Osteoblast (primary cell): Measurements from ENCODE around the gene RAC2. TPM values are rescaled to one million over a fixed set of nuclear protein-coding genes. Genes with fewer than 3 reads are reported as not detected.

ENCODE experiments used
- DNase-seq: peaks from one replicate; pipeline ENCODE4 v3.0.0; 2011; ENCODE audit warnings: low spot score, mixed read lengths; ENCODE audit not compliant: insufficient read length; ENCODE audit errors: missing footprints
- H2AFZ ChIP-seq: 2 replicates; pipeline ENCODE4 v1.6.0; 2011; ENCODE audit warnings: mild to moderate bottlenecking, low read length
- H3K27ac ChIP-seq: 2 replicates; pipeline ENCODE4 v1.5.1; 2011; ENCODE audit warnings: mild to moderate bottlenecking, low read depth, low read length, moderate library complexity
- H3K27me3 ChIP-seq: 2 replicates; pipeline ENCODE4 v1.6.0; 2012; ENCODE audit warnings: mild to moderate bottlenecking, control low read depth, inconsistent platforms, low read length, moderate library complexity; ENCODE audit not compliant: insufficient read depth
- H3K36me3 ChIP-seq: 2 replicates; pipeline ENCODE4 v1.5.1; 2011; ENCODE audit warnings: mild to moderate bottlenecking, low read length, control low read depth, moderate library complexity; ENCODE audit not compliant: insufficient read depth
- H3K4me1 ChIP-seq: 2 replicates; pipeline ENCODE4 v1.5.1; 2011; ENCODE audit warnings: mild to moderate bottlenecking, low read length, control low read depth, moderate library complexity; ENCODE audit not compliant: insufficient read depth
- H3K4me2 ChIP-seq: 2 replicates; pipeline ENCODE4 v1.6.0; 2011; ENCODE audit warnings: mild to moderate bottlenecking, low read length; ENCODE audit not compliant: insufficient read depth
- H3K4me3 ChIP-seq: fragments of 200-600 bp; sonication (generic); 3 replicates; pipeline ENCODE4 v1.5.1; 2012; ENCODE audit warnings: mild to moderate bottlenecking, low read length, inconsistent platforms; ENCODE audit not compliant: insufficient read depth
- H3K79me2 ChIP-seq: 2 replicates; pipeline ENCODE4 v1.6.0; 2012; ENCODE audit warnings: mild to moderate bottlenecking, low read length, control low read depth, inconsistent platforms; ENCODE audit not compliant: insufficient read depth
- H3K9me3 ChIP-seq: 2 replicates; pipeline ENCODE4 v1.5.1; 2011; ENCODE audit warnings: low read depth, low read length, control low read depth
- H4K20me1 ChIP-seq: 2 replicates; pipeline ENCODE4 v1.6.0; 2012; ENCODE audit warnings: mild to moderate bottlenecking, low read length, control low read depth; ENCODE audit not compliant: insufficient read depth
- total RNA-seq: library from RNA; depleted of rRNA; stranded (reverse); fragments of >200 nt; gene quantifications from 2 replicates; pipeline ENCODE4 v1.2.3, GENCODE V29; 2012
- TF ChIP-seq, protein P1 (sequence below): IDR thresholded peaks from 2 replicates; pipeline ENCODE4 v1.5.1; 2011; ENCODE audit warnings: mild to moderate bottlenecking, low read depth, low read length, moderate library complexity; ENCODE audit errors: extremely low read depth

Gene RAC2
- total RNA-seq, 1 donor: 14.5 TPM

DNA sequence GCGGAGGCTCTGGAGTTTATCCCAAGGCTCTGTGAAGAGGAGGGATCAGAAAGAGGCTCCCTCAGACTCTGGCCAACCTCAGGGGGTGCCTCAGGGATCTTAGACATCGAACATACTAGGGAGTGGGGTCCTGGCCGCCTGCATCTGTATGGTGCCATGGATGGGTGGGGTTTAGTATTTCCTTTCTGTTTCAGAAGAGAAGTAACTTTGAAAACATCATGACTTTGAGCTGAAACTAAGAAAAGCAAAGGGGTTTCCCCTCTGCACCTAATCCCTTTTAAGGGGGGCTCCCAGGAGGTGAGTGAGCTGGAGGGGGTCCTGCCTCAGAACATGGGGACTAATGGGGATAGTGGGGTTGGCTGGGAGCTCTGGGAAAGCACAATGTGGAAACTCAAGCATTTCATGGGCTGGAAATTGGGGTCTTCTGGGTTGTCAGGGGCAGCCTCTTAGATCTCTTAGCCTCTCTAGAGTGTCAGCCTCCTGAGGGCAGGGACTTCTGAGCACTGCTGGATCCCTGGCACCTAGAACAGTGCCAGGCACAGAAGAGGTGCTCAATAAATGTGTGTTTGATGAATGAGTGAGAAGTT lies 20.0 kb downstream of the RAC2 start:
- Histone ChIP-seq H3K27ac (no peak overlapping the region), H3K4me1 (peaks cover 13% of the 10 kb centered on the region), H3K79me2 (no peaks in the 10 kb centered on the region), H3K4me2 (no peak overlapping the region), H2AFZ (no peak overlapping the region), H3K36me3 (peaks cover 16% of the 10 kb centered on the region), H4K20me1 (peaks cover 4% of the 10 kb centered on the region), H3K9me3 (no peaks in the 10 kb centered on the region), H3K27me3 (no peaks in the 10 kb centered on the region), H3K4me3 (no peak overlapping the region)
- DNase-seq: peak; percentile 26
- TF ChIP-seq, protein P1, sequence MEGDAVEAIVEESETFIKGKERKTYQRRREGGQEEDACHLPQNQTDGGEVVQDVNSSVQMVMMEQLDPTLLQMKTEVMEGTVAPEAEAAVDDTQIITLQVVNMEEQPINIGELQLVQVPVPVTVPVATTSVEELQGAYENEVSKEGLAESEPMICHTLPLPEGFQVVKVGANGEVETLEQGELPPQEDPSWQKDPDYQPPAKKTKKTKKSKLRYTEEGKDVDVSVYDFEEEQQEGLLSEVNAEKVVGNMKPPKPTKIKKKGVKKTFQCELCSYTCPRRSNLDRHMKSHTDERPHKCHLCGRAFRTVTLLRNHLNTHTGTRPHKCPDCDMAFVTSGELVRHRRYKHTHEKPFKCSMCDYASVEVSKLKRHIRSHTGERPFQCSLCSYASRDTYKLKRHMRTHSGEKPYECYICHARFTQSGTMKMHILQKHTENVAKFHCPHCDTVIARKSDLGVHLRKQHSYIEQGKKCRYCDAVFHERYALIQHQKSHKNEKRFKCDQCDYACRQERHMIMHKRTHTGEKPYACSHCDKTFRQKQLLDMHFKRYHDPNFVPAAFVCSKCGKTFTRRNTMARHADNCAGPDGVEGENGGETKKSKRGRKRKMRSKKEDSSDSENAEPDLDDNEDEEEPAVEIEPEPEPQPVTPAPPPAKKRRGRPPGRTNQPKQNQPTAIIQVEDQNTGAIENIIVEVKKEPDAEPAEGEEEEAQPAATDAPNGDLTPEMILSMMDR: no peak

DNA sequence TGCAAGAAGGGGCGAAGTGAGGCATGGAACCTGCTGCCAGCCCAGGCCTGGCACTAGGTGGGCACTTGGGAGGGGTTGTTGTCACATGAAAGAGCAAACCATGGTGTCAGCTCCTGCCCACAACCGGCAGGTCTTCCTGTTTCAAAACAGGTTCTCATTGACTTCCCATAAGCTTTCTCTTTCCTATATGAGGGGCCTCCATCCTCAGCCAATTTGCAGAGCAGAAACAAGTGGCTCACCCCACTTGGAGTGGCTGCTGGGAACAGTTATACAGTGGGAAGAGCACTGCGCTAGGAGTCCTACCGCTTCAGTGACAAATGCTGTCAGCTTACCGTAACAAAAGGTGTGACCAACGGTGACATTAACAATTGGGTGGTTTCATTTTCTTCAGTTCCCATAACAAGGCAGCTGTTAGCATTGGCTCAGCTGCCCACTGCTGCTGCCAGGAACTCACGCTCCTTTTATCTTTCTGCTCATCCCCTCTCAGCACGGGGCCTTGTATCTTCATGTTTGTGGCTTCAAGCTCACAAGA lies 21.6 kb downstream of the RAC2 start:
- H3K9me3 ChIP-seq: no peaks in the 10 kb centered on the region
- H3K4me2 ChIP-seq: no peak overlapping the region
- no peak for DNase-seq
- H3K27me3 ChIP-seq: peaks cover 9% of the 10 kb centered on the region
- H3K27ac ChIP-seq: no peak overlapping the region
- no peak overlapping the region for H3K4me3 ChIP-seq
- TF ChIP-seq, protein P1: no peak
- peaks cover 16% of the 10 kb centered on the region for H3K36me3 ChIP-seq
- H4K20me1 ChIP-seq: peaks cover 4% of the 10 kb centered on the region
- no peaks in the 10 kb centered on the region for H3K4me1 ChIP-seq
- no peaks in the 10 kb centered on the region for H3K79me2 ChIP-seq
- H2AFZ ChIP-seq: no peak overlapping the region

DNA sequence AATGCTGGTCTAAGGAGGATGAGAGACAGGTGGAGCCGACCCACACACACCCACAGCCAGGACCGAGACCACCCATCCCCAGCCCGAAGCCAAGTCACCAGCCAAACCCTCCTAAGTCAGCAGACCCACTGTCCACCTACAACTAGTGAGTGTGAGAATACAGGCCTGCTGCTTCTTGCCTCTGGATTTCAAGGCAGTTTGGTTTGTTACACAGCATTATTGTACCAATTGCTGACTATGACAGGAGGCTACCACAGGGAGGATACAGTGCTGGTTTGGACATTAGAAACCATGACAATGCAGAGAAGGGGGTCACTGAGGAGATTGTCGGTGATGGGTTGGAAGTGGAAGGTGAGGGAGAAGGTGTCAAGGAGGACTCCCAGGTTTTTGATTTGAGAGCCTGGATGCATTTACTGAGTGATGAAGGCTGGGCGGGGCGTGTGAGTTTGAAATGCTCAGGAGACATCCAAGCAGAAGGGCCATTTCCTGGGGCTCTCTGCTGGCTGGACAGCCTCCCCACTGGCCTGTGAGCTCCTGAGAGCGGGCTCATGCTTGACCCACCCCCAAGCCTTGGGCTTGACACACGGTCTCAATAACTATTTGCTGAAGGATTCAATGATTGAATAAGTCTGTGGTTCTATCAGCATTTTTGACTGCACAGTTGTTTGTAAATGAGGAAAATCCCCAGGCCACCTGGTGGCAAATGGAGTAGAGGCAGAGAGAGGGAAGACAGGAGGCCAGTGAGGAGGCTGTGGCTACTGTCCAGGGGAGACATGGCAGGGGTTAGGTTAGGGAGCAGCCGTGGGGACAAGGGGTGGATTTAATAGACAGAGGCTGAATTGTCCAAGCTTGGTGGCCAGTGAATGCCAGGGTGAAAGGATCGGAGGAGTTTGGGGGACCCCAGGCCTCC lies 22.4 kb downstream of the RAC2 start:
- no peak overlapping the region for H2AFZ ChIP-seq
- H3K79me2 ChIP-seq: no peaks in the 10 kb centered on the region
- no peaks in the 10 kb centered on the region for H3K4me1 ChIP-seq
- H3K27ac ChIP-seq: no peak overlapping the region
- DNase-seq: no peak
- H3K36me3 ChIP-seq: peaks cover 16% of the 10 kb centered on the region
- peaks cover 10% of the 10 kb centered on the region for H3K27me3 ChIP-seq
- no peak overlapping the region for H3K4me3 ChIP-seq
- TF ChIP-seq, protein P1: no peak
- no peak overlapping the region for H3K4me2 ChIP-seq
- H3K9me3 ChIP-seq: no peaks in the 10 kb centered on the region
- peaks cover 4% of the 10 kb centered on the region for H4K20me1 ChIP-seq

DNA sequence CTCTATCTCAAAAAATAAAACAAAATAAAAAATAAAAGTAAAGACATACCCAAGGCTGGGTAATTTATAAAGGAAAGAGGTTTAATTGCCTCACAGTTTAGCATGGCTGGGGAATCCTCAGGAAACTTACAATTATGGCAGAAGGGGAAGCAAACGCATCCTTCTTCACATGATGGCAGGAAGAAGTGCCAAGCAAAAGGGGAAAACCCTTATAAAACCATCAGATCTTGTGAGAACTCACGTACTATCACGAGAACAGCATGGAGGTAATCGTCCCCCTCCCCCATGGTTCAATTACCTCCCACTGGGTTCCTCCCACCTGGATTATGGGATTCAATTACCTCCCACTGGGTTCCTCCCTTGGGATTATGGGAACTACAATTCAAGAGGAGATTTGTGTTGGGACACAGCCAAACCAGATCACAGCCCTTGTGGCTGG lies 23.5 kb downstream of the RAC2 start:
- Histone ChIP-seq H3K79me2 (no peaks in the 10 kb centered on the region), H3K4me1 (no peaks in the 10 kb centered on the region), H3K36me3 (peaks cover 13% of the 10 kb centered on the region), H4K20me1 (no peaks in the 10 kb centered on the region), H3K4me2 (no peak overlapping the region), H2AFZ (no peak overlapping the region), H3K9me3 (no peaks in the 10 kb centered on the region), H3K4me3 (no peak overlapping the region), H3K27ac (no peak overlapping the region), H3K27me3 (peaks cover 15% of the 10 kb centered on the region)
- DNase-seq: no peak
- TF ChIP-seq, protein P1: no peak
